Ammon's horn (tissue), 1 donor: ENCODE results near the gene TTLL6.
A peak's percentile ranks its signal among the peaks of the same experiment; 100 is the strongest.

Experiments
- DNase-seq: peaks from one replicate; pipeline ENCODE4 v3.0.0-alpha.2; 2016; ENCODE audit warnings: low spot score

TTLL6 gene

GRCh38 chr17:48759288-48759687, 57.7 kb downstream of the TTLL6 start:
- DNase-seq = no peak

- DNase-seq = no peak
Measured at GRCh38 chr17:48757524-48757961, 59.5 kb downstream of the TTLL6 start.

GRCh38 chr17:48756830-48757251, 60.2 kb downstream of the TTLL6 start:
- DNase-seq = peak; percentile 13

GRCh38 chr17:48755356-48755755, 61.7 kb downstream of the TTLL6 start:
- DNase-seq = no peak

DNA sequence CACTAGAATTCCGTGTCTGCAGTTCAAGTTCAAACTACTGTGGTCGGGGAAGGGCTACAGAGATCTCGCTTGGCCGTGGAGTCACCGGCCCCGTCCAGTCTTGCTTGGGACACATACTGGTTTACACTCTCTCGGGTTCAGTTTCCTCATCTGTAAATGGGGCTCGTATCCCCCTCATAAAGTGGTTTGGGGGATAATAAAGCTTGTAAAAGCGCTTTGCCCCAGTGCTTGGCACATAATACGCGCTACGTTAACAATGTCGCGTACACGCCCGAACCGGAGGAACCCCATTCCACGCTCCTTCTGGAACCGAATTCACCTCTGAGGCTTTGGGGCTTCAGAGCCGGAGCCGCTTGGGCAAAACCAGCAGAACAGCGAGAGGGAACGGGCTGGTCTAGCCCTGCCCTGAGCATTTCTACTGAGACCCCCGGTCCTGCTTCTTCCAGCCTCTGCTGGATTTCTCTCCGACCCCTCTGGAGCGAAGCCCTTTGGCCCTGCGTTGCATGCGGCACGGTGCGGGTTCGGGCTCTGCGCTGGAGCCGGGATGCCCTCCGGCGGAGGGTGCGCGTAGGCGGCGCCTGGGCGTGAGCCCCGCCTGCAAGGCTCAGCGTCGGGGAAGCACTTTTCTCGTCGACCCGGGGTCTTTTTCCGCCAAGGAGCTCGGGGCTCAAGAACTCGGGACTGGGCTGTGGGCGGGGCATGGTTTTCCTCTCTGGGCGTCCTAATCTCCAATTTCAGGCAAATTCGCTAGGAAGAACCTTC, 62.3 kb downstream of the TTLL6 start:
- no peak for DNase-seq

DNA sequence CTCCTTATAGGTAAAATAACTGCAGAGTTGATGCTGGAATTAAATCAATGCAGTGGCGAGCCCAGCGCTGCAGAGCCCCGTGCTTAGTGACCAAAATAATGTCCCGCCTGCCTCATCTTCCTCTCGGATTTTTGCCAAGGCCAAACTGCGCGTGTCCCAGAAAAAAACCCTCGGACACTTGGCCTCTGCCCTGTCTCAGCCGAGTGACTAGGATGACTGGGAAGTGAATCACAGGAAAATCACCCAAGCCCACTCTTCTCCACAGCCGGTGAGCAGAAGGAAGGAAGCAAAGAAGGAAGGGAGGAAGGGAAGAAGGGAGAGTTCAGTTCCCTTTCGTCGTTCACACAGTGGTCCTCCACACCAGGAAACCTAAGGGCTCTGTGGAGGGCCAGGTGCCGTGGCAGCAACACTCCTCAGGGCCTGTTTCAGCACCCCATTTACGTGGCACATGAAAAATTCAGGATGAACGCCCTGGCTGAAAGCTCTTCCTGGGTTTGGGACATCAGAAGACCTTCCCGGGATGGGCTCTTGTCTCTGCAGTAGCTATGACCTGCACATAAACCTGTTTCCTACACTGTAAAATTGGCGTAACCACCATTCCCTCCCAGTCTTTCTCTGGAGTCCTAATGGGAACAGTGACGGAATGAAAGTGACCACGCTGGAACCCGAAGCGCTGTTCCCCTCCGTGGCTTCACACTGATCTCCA, 63.1 kb downstream of the TTLL6 start:
- no peak for DNase-seq

- no peak for DNase-seq
Measured at GRCh38 chr17:48752399-48753288, 64.4 kb downstream of the TTLL6 start.

GRCh38 chr17:48751733-48752398, 65.2 kb downstream of the TTLL6 start:
- DNase-seq = no peak

DNA sequence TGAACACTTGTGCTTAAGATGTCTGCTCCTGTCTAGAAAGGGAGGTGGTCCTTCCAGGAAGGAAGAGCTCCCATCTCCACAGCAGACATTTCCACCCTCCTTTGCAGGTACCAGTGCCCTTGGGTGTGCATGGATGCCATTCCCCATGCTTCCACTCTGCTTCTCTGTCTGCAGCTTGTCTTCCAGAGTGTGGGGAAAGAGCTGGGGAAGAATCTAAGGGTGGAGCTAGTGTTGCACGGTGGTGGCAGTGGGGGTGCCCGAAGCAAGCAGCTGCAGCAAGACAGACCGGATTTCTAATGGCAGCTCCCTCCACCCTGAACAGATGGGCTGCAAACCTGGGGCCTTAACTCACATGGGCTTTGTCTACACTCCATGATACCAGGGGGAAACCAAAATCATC, 65.9 kb downstream of the TTLL6 start:
- no peak for DNase-seq

DNA sequence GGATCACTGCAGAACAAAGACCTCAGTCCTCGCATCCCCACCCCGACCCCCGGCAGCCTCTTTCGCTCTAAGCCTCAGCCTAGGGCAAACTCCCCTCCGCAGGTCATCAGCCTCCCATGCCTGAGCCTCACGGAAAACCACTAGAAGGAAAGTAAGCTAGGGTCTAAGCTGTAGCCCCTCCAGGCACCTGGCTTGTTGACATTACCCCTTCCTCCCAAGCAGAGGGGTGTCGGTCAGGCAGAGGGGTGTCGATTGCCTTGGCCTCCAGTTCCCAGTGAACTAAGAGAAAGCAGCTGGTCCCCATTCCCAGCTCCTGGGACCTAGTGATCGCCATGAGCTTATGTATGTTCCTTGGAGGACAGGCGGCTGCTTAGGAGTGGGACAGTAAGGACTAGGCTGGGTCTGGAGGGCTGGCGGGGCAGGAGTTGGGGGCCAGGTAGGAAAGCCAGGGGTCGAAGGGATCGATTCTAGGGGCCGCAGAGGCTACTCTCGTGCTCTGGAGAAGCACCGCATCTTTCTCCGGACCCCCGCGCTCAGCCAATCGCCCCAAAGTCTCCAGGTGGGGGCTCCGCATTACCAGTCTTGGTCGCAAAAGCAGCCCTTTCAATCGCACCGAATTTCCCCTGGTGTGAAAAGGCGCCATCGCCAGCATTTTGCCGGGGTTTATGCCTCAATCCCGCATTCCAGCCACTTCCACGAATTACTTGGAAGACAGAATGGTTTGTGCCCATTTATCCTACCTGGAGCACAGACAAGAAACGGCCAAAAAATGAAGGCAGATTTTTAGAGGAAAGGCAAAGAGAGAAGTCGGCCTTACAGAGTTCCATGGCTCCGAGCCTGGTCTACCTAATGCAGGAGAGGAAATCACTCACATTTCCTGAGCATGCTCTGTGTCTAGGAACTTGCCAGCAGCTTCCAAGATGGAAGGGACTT, 67.1 kb downstream of the TTLL6 start:
- DNase-seq = no peak

DNA sequence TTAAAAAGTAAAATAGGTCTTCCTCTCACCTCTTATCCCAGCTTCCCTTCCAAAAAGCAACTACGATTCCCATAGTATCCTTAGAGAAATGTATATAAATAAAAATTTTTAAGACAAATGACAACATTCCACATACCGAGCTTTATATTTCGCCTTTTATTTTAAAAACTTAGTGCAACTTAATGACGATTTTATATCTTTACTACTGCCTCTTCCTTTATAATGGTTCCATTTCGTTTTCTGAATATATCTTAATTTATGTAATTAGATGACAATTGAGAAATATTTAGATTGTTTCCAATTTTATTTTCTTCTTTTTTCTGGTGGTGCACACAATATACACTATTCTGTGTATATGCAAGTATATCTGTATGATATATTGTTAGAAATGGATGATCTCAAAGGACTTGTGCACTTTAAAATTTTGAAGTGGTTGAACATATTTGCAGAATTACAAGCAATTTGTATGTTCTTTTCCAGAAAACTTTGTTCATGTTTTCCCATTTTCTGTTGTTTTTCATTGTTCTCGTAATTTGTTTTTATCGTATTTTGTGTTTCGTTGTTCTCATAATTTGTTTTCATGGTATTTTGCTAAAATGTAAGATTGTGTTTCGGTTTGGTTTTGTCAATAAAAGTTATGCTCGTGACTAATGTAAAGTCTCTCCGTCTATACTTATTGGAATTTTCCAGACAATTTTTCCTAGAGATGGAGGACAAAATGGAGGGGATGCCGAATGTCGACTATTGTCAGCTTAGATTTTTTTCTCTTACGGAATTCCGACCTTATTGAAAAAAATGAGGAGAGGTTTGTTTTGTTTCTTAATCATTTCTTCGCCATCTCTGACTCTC, 68.1 kb downstream of the TTLL6 start:
- no peak for DNase-seq

DNA sequence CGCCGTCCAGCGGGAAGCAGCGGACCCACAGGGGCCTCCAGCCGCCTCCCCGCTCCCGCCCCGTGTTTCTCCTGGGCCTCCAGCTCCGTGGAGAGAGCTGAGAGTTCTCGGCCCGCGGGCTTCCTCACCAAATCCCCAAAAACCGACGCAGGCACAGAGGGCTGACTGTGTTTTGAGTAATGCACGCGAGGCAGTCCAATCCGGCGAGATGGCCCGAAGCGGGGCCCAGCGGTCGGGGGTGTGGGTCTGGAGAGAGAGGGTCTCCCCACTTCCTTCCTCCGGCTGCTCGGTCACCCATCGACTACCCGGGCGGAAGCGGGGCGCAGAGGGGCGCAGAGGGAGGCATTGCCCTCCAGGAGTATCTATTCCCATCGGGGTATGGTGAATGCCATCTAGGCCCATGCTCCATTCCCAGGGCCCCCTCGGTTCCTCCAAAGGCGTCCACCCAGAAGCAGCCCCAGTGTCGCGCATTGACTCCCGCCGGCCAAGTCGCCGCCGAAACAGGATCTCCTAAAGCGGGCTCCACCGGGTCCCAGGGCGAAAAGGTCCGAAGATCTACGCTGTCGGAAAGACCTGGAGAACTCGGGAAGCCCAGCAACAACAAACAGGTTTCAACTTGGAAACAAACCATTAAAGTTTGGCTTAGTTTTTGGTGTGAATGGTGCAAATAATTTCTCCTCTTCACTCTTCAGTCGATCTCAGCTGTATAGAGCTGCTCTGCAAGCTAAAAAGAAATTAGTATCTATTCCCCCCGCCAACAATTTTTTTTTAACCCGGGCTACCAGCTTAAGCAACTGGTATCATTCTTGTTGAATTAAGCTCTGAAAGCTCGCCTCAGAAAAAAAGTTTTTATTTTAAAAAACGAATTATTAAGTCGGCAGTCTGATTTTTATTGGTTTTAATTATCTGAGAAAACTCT, 69.3 kb downstream of the TTLL6 start:
- DNase-seq = no peak

DNA sequence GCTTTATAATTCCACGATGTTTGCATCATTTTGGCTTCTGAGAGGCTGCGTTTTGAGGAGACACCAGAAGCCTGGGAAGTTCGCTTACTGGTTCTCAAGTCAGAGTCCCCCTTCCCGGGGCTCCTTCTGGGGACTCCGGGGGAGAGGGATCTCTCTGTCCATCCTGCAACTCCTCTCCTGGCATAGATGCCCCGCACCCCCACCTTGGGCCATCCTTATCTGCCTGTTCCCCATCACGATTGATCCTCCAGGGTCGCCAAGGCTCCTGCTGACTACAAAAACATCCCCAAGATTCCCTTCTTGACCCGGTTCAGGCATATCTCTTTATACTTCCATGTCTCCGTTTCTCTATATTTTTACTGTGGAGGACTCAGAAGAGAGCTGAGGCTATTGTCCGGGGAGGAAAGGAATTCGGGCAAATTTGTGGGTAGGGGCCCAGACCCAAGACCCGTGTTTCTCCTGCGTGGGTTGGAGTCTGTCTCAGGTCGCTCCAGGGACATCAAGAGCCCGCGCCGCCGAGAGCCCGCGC, 70.0 kb downstream of the TTLL6 start:
- no peak for DNase-seq

- DNase-seq = no peak
Measured at GRCh38 chr17:48745381-48746275, 71.4 kb downstream of the TTLL6 start.

DNA sequence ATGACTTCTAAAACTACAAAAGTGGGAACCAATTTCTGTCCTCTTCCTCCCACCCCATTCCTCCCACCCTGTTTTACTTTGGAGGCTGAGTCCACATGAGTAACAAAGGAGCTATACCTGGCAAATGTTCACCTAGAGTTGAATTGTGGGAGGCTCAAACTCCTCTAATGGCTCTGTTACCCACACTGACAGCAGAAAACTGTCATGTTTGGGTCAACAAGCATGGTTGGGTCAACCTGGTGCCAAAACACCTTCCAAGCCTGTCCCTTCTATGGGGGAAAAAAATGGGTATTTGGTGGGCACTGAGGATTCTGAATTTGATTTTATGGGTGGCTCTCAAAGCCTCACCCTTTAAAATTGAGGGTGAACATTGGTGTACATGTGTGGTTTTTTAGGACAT, 76.5 kb downstream of the TTLL6 start:
- DNase-seq = no peak

- no peak for DNase-seq
Measured at GRCh38 chr17:48738803-48739526, 78.1 kb downstream of the TTLL6 start.

DNA sequence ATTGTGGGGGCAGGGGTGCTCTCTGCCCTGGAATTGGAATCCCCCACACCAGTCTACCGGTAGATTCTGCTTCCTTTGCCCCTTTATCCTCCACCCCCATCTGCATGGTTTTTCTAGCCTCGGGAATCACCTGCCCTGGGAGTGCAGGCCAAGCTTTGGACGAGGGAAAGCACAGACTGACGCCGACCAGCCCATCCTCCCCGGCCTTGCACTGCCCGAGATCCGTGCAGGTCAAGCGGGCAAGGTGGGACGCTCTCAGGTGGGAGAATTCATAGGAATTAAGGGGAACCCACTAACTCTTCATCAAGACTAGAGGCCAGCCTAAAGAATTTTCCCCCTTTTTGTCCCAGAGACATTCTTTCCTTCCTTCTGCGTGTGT, 78.6 kb downstream of the TTLL6 start:
- no peak for DNase-seq
